ENCODE results near the gene KANK2.
"Not testable (repeated sequence)": the region's sequence is repeated elsewhere in the genome, so short reads cannot be mapped to it uniquely, and the experiment has no call there.

KANK2 gene

GRCh38 chr19:11173516-11174155 lies 23.7 kb downstream of the KANK2 start:
- Histone ChIP-seq H3K4me3 (ENCODE audit: low read length in 2 of 2) (no peak overlapping the region), H3K36me3 (ENCODE audit: control insufficient read depth in 2 of 2, insufficient read depth in 2 of 2, low read length in 2 of 2) (peaks cover 70 to 75% of the 10 kb centered on the region in 2 donors), H3K9ac (ENCODE audit: low read length in 2 of 2) (no peak overlapping the region), H3K27ac (ENCODE audit: low read length) (peak overlapping the region; percentile 49), H3K9me3 (ENCODE audit: control insufficient read depth in 2 of 2, low read length in 2 of 2) (no peaks in the 10 kb centered on the region), H3K27me3 (ENCODE audit: control insufficient read depth in 1 of 2, insufficient read depth in 2 of 2, low read length in 2 of 2) (no peaks in the 10 kb centered on the region), H3K4me1 (ENCODE audit: control insufficient read depth, insufficient read depth, low read length) (peaks cover 19% of the 10 kb centered on the region)

GRCh38 chr19:11172576-11172975 lies 24.8 kb downstream of the KANK2 start:
- Histone ChIP-seq H3K36me3 (ENCODE audit: control insufficient read depth in 2 of 2, insufficient read depth in 2 of 2, low read length in 2 of 2) (peaks cover 74 to 76% of the 10 kb centered on the region in 2 donors), H3K4me3 (ENCODE audit: low read length in 2 of 2) (no peak overlapping the region), H3K27ac (ENCODE audit: low read length) (peak overlapping the region; percentile 49)

GRCh38 chr19:11171144-11171543 lies 26.2 kb downstream of the KANK2 start:
- Histone ChIP-seq H3K36me3 (ENCODE audit: control insufficient read depth in 2 of 2, insufficient read depth in 2 of 2, low read length in 2 of 2) (peaks cover 64 to 65% of the 10 kb centered on the region in 2 donors), H3K9ac (ENCODE audit: low read length in 2 of 2) (no peak overlapping the region), H3K27me3 (ENCODE audit: control insufficient read depth in 1 of 2, insufficient read depth in 2 of 2, low read length in 2 of 2) (no peaks in the 10 kb centered on the region), H3K4me3 (ENCODE audit: low read length in 2 of 2) (no peak overlapping the region), H3K4me1 (ENCODE audit: control insufficient read depth, insufficient read depth, low read length) (peaks cover 27% of the 10 kb centered on the region), H3K9me3 (ENCODE audit: control insufficient read depth in 2 of 2, low read length in 2 of 2) (no peaks in the 10 kb centered on the region), H3K27ac (ENCODE audit: low read length) (no peak overlapping the region)

More at GRCh38 chr19:11172576-11172975, 24.8 kb downstream of the KANK2 start:
- H3K9ac ChIP-seq (ENCODE audit: low read length in 2 of 2), result no peak overlapping the region
- peaks cover 20% of the 10 kb centered on the region for H3K4me1 ChIP-seq (ENCODE audit: control insufficient read depth, insufficient read depth, low read length)
- H3K9me3 ChIP-seq (ENCODE audit: control insufficient read depth in 2 of 2, low read length in 2 of 2), result no peaks in the 10 kb centered on the region
- no peaks in the 10 kb centered on the region for H3K27me3 ChIP-seq (ENCODE audit: control insufficient read depth in 1 of 2, insufficient read depth in 2 of 2, low read length in 2 of 2)

GRCh38 chr19:11169896-11170678 lies 27.3 kb downstream of the KANK2 start:
- H3K27ac ChIP-seq (ENCODE audit: low read length), result no peak overlapping the region
- H3K4me1 ChIP-seq (ENCODE audit: control insufficient read depth, insufficient read depth, low read length), result peaks cover 38% of the 10 kb centered on the region
- no peaks in the 10 kb centered on the region for H3K9me3 ChIP-seq (ENCODE audit: control insufficient read depth in 2 of 2, low read length in 2 of 2)
- H3K4me3 ChIP-seq (ENCODE audit: low read length in 2 of 2), result no peak overlapping the region
- H3K36me3 ChIP-seq (ENCODE audit: control insufficient read depth in 2 of 2, insufficient read depth in 2 of 2, low read length in 2 of 2), result peaks cover 57 to 63% of the 10 kb centered on the region in 2 donors
- no peak overlapping the region for H3K9ac ChIP-seq (ENCODE audit: low read length in 2 of 2)
- no peaks in the 10 kb centered on the region for H3K27me3 ChIP-seq (ENCODE audit: control insufficient read depth in 1 of 2, insufficient read depth in 2 of 2, low read length in 2 of 2)

DNA sequence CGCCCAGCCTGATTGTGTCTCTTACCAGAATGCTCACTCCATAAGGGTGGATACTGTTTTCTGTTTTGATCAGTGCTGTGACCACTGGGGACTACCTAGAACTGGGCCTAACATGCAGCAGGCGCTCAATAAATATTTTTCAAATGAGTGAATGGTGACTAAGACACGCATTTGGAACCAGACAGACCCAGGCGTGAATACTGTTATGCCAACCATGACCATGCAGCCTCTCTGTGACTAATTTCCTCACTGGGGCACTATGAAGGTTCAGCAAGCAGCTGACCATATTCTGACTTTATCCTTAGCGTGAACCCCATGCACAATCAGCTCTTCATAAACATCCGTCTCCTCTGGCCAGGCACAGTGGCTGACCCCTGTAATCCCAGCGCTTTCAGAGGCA lies 28.8 kb downstream of the KANK2 start:
- Histone ChIP-seq H3K9me3 (ENCODE audit: control insufficient read depth in 2 of 2, low read length in 2 of 2) (no peaks in the 10 kb centered on the region), H3K27ac (ENCODE audit: low read length) (peak overlapping the region; percentile 55), H3K4me1 (ENCODE audit: control insufficient read depth, insufficient read depth, low read length) (peaks cover 51% of the 10 kb centered on the region), H3K36me3 (ENCODE audit: control insufficient read depth in 2 of 2, insufficient read depth in 2 of 2, low read length in 2 of 2) (peaks cover 49 to 50% of the 10 kb centered on the region in 2 donors), H3K27me3 (ENCODE audit: control insufficient read depth in 1 of 2, insufficient read depth in 2 of 2, low read length in 2 of 2) (no peaks in the 10 kb centered on the region), H3K9ac (ENCODE audit: low read length in 2 of 2) (no peak overlapping the region), H3K4me3 (ENCODE audit: low read length in 2 of 2) (no peak overlapping the region)

GRCh38 chr19:11166281-11167142 lies 30.8 kb downstream of the KANK2 start:
- H3K36me3 ChIP-seq (ENCODE audit: control insufficient read depth in 2 of 2, insufficient read depth in 2 of 2, low read length in 2 of 2), result peaks cover 34 to 35% of the 10 kb centered on the region in 2 donors
- H3K27ac ChIP-seq (ENCODE audit: low read length), result peak overlapping the region; percentile 88
- H3K4me3 ChIP-seq (ENCODE audit: low read length in 2 of 2), result peak overlapping the region in 1 of 2 donors; percentile 22
- no peaks in the 10 kb centered on the region for H3K27me3 ChIP-seq (ENCODE audit: control insufficient read depth in 1 of 2, insufficient read depth in 2 of 2, low read length in 2 of 2)
- no peaks in the 10 kb centered on the region for H3K9me3 ChIP-seq (ENCODE audit: control insufficient read depth in 2 of 2, low read length in 2 of 2)
- peaks cover 47% of the 10 kb centered on the region for H3K4me1 ChIP-seq (ENCODE audit: control insufficient read depth, insufficient read depth, low read length)
- peak overlapping the region in 1 of 2 donors; percentile 72 for H3K9ac ChIP-seq (ENCODE audit: low read length in 2 of 2)

- no peaks in the 10 kb centered on the region for H3K9me3 ChIP-seq (ENCODE audit: control insufficient read depth in 2 of 2, low read length in 2 of 2)
- H3K4me3 ChIP-seq (ENCODE audit: low read length in 2 of 2), result peak overlapping the region in 1 of 2 donors; percentile 52
- peaks cover 43% of the 10 kb centered on the region for H3K4me1 ChIP-seq (ENCODE audit: control insufficient read depth, insufficient read depth, low read length)
- H3K9ac ChIP-seq (ENCODE audit: low read length in 2 of 2), result peak overlapping the region; percentile 36 to 72
- H3K27ac ChIP-seq (ENCODE audit: low read length), result peak overlapping the region; percentile 88
- H3K36me3 ChIP-seq (ENCODE audit: control insufficient read depth in 2 of 2, insufficient read depth in 2 of 2, low read length in 2 of 2), result peaks cover 33% of the 10 kb centered on the region in 2 donors
- no peaks in the 10 kb centered on the region for H3K27me3 ChIP-seq (ENCODE audit: control insufficient read depth in 1 of 2, insufficient read depth in 2 of 2, low read length in 2 of 2)
Observed at GRCh38 chr19:11165486-11166030, 31.8 kb downstream of the KANK2 start.

GRCh38 chr19:11164879-11165406 lies 32.4 kb downstream of the KANK2 start:
- H3K4me3 ChIP-seq (ENCODE audit: low read length in 2 of 2), result peak overlapping the region; percentile 52 to 53
- H3K9me3 ChIP-seq (ENCODE audit: control insufficient read depth in 2 of 2, low read length in 2 of 2), result no peaks in the 10 kb centered on the region
- H3K27ac ChIP-seq (ENCODE audit: low read length), result peak overlapping the region; percentile 88
- no peaks in the 10 kb centered on the region for H3K27me3 ChIP-seq (ENCODE audit: control insufficient read depth in 1 of 2, insufficient read depth in 2 of 2, low read length in 2 of 2)
- H3K9ac ChIP-seq (ENCODE audit: low read length in 2 of 2), result peak overlapping the region; percentile 47 to 72
- peaks cover 26 to 27% of the 10 kb centered on the region in 2 donors for H3K36me3 ChIP-seq (ENCODE audit: control insufficient read depth in 2 of 2, insufficient read depth in 2 of 2, low read length in 2 of 2)
- peaks cover 41% of the 10 kb centered on the region for H3K4me1 ChIP-seq (ENCODE audit: control insufficient read depth, insufficient read depth, low read length)

GRCh38 chr19:11164296-11164695 lies 33.0 kb downstream of the KANK2 start:
- Histone ChIP-seq H3K36me3 (ENCODE audit: control insufficient read depth in 2 of 2, insufficient read depth in 2 of 2, low read length in 2 of 2) (peaks cover 21 to 22% of the 10 kb centered on the region in 2 donors), H3K4me1 (ENCODE audit: control insufficient read depth, insufficient read depth, low read length) (peaks cover 45% of the 10 kb centered on the region), H3K9ac (ENCODE audit: low read length in 2 of 2) (peak overlapping the region; percentile 47 to 72), H3K4me3 (ENCODE audit: low read length in 2 of 2) (peak overlapping the region; percentile 52 to 53), H3K9me3 (ENCODE audit: control insufficient read depth in 2 of 2, low read length in 2 of 2) (no peaks in the 10 kb centered on the region), H3K27ac (ENCODE audit: low read length) (peak overlapping the region; percentile 88), H3K27me3 (ENCODE audit: control insufficient read depth in 1 of 2, insufficient read depth in 2 of 2, low read length in 2 of 2) (no peaks in the 10 kb centered on the region)

- not testable (repeated sequence) for H3K27ac ChIP-seq (ENCODE audit: low read length); H3K9me3 ChIP-seq (ENCODE audit: control insufficient read depth in 2 of 2, low read length in 2 of 2); H3K36me3 ChIP-seq (ENCODE audit: control insufficient read depth in 2 of 2, insufficient read depth in 2 of 2, low read length in 2 of 2); H3K4me3 ChIP-seq (ENCODE audit: low read length in 2 of 2); H3K27me3 ChIP-seq (ENCODE audit: control insufficient read depth in 1 of 2, insufficient read depth in 2 of 2, low read length in 2 of 2); H3K9ac ChIP-seq (ENCODE audit: low read length in 2 of 2)
- H3K4me1 ChIP-seq (ENCODE audit: control insufficient read depth, insufficient read depth, low read length), result peaks cover 50% of the 10 kb centered on the region
Observed at GRCh38 chr19:11160440-11160768, 36.9 kb downstream of the KANK2 start.
